H9 (cell line): ENCODE measurements around the gene TMEM123. TPM values are rescaled to one million over a fixed set of nuclear protein-coding genes. Genes with fewer than 3 reads are reported as not detected.

Experiments used
- DNase-seq: peaks from one replicate; pipeline ENCODE4 v3.0.0-alpha.2; 2017
- H2AFZ ChIP-seq: one replicate; pipeline ENCODE4 v1.6.1; 2013; ENCODE audit warnings: mild to moderate bottlenecking, low read length, control low read depth, moderate library complexity
- H2AK5ac ChIP-seq: 2 replicates; pipeline ENCODE4 v1.6.1; 2013; ENCODE audit warnings: low read length, control low read depth, mixed read lengths; ENCODE audit not compliant: insufficient read length
- H2BK120ac ChIP-seq: one replicate; pipeline ENCODE4 v1.6.1; 2013; ENCODE audit warnings: low read depth, mild to moderate bottlenecking, low read length, control low read depth, inconsistent platforms; ENCODE audit not compliant: poor library complexity, severe bottlenecking
- H2BK12ac ChIP-seq: 2 replicates; pipeline ENCODE4 v1.6.1; 2013; ENCODE audit warnings: low read length, control low read depth, mixed read lengths, low read depth; ENCODE audit not compliant: insufficient read length
- H2BK15ac ChIP-seq: 2 replicates; pipeline ENCODE4 v1.6.1; 2013; ENCODE audit warnings: low read depth, low read length, control low read depth
- H2BK20ac ChIP-seq: one replicate; pipeline ENCODE4 v1.6.1; 2013; ENCODE audit warnings: low read depth, mild to moderate bottlenecking, low read length, control low read depth, inconsistent platforms; ENCODE audit not compliant: poor library complexity, severe bottlenecking
- H2BK5ac ChIP-seq: 2 replicates; pipeline ENCODE4 v1.6.1; 2013; ENCODE audit warnings: low read length, control low read depth, mixed read lengths; ENCODE audit not compliant: insufficient read length
- H3K14ac ChIP-seq: 2 replicates; pipeline ENCODE4 v1.6.1; 2013; ENCODE audit warnings: low read length, control low read depth; ENCODE audit not compliant: insufficient read depth
- H3K18ac ChIP-seq: 2 replicates; pipeline ENCODE4 v1.6.1; 2013; ENCODE audit warnings: low read depth, mild to moderate bottlenecking, mixed read lengths, low read length, control low read depth; ENCODE audit not compliant: insufficient read length
- H3K23ac ChIP-seq: 2 replicates; pipeline ENCODE4 v1.6.1; 2013; ENCODE audit warnings: low read length, control low read depth, mixed read lengths, low read depth; ENCODE audit not compliant: insufficient read length
- H3K23me2 ChIP-seq: 2 replicates; pipeline ENCODE4 v1.6.1; 2013; ENCODE audit warnings: low read depth, mild to moderate bottlenecking, mixed read lengths, low read length, control low read depth; ENCODE audit not compliant: insufficient read length, poor library complexity, severe bottlenecking
- H3K27ac ChIP-seq: 2 replicates; pipeline ENCODE4 v1.5.1; 2013; ENCODE audit warnings: low read length, control low read depth, mixed read lengths, low read depth; ENCODE audit not compliant: insufficient read length
- H3K27me3 ChIP-seq: 2 replicates; pipeline ENCODE4 v1.6.1; 2013; ENCODE audit warnings: low read length, control low read depth, inconsistent platforms; ENCODE audit not compliant: insufficient read depth
- H3K4ac ChIP-seq: 2 replicates; pipeline ENCODE4 v1.6.1; 2013; ENCODE audit warnings: low read depth, mild to moderate bottlenecking, control low read depth, inconsistent platforms, low read length, moderate library complexity
- H3K4me1 ChIP-seq: 2 replicates; pipeline ENCODE4 v1.6.1; 2013; ENCODE audit warnings: low read length, control low read depth, inconsistent platforms; ENCODE audit not compliant: insufficient read depth
- H3K4me2 ChIP-seq: 2 replicates; pipeline ENCODE4 v1.6.1; 2013; ENCODE audit warnings: low read length, control low read depth, mixed read lengths; ENCODE audit not compliant: insufficient read length, insufficient read depth
- H3K56ac ChIP-seq: 2 replicates; pipeline ENCODE4 v1.6.1; 2013; ENCODE audit warnings: low read depth, mild to moderate bottlenecking, mixed read lengths, low read length, control low read depth; ENCODE audit not compliant: insufficient read length
- H3K79me1 ChIP-seq: 2 replicates; pipeline ENCODE4 v1.6.1; 2013; ENCODE audit warnings: low read depth, mild to moderate bottlenecking, moderate library complexity, low read length, control low read depth, inconsistent platforms; ENCODE audit not compliant: insufficient read depth, poor library complexity, severe bottlenecking
- H3K79me2 ChIP-seq: 2 replicates; pipeline ENCODE4 v1.6.1; 2013; ENCODE audit warnings: low read length, control low read depth, inconsistent platforms; ENCODE audit not compliant: insufficient read depth
- H3K9ac ChIP-seq: 2 replicates; pipeline ENCODE4 v1.6.1; 2013; ENCODE audit warnings: low read length, control low read depth, mixed read lengths; ENCODE audit not compliant: insufficient read length; ENCODE audit errors: extremely low read depth
- H3K9me3 ChIP-seq: one replicate; pipeline ENCODE4 v1.6.1; 2013; ENCODE audit warnings: low read depth, low read length, inconsistent platforms; ENCODE audit not compliant: control insufficient read depth
- H3T11ph ChIP-seq: one replicate; pipeline ENCODE4 v1.6.1; 2013; ENCODE audit warnings: mild to moderate bottlenecking, low read length, control low read depth, inconsistent platforms
- H4K20me1 ChIP-seq: one replicate; pipeline ENCODE4 v1.6.1; 2013; ENCODE audit not compliant: control insufficient read depth, insufficient read length, insufficient read depth
- H4K5ac ChIP-seq: 2 replicates; pipeline ENCODE4 v1.6.1; 2013; ENCODE audit warnings: low read depth, mild to moderate bottlenecking, mixed read lengths, low read length, control low read depth; ENCODE audit not compliant: insufficient read length
- H4K8ac ChIP-seq: replicated peaks from 2 replicates; pipeline ENCODE4 v1.6.1; 2013; ENCODE audit warnings: low read length, control low read depth, mixed read lengths, low read depth; ENCODE audit not compliant: insufficient read length
- H4K91ac ChIP-seq: 2 replicates; pipeline ENCODE4 v1.6.1; 2013; ENCODE audit warnings: low read depth, mild to moderate bottlenecking, moderate library complexity, mixed read lengths, low read length, control low read depth; ENCODE audit not compliant: insufficient read length
- H3K27ac Mint-ChIP-seq, 3 experiments: 2 replicates in 2 of 3; 3 replicates in 1 of 3; pipeline ENCODE4 v1.8.0; 2020 to 2021; ENCODE audit warnings: mixed read lengths in 3 of 3, mild to moderate bottlenecking in 1 of 3, moderate library complexity in 1 of 3
- H3K27me3 Mint-ChIP-seq: 2 replicates; pipeline ENCODE4 v1.8.0; 2021; ENCODE audit warnings: low read depth, mild to moderate bottlenecking, moderate library complexity, mixed read lengths
- H3K36me3 Mint-ChIP-seq, 3 experiments: 2 replicates in 2 of 3; 3 replicates in 1 of 3; pipeline ENCODE4 v1.8.0; 2020 to 2021; ENCODE audit warnings: low read depth in 3 of 3, mixed read lengths in 3 of 3; ENCODE audit not compliant: insufficient read depth in 1 of 3
- H3K4me1 Mint-ChIP-seq, 2 experiments: 2 replicates each; pipeline ENCODE4 v1.8.0; 2020; ENCODE audit warnings: mixed read lengths in 2 of 2
- H3K4me3 Mint-ChIP-seq, 2 experiments: 2 replicates in 1 of 2; 3 replicates in 1 of 2; pipeline ENCODE4 v1.8.0; 2020 to 2021; ENCODE audit warnings: mild to moderate bottlenecking in 2 of 2, mixed read lengths in 2 of 2, moderate library complexity in 1 of 2
- H3K9me3 Mint-ChIP-seq, 2 experiments: 2 replicates in 1 of 2; 3 replicates in 1 of 2; pipeline ENCODE4 v1.8.0; 2020; ENCODE audit warnings: mild to moderate bottlenecking in 2 of 2, mixed read lengths in 2 of 2, moderate library complexity in 1 of 2
- WGBS: extraction: QIAGEN DNeasy Blood & Tissue Kit; methylation state at CpG from one replicate; pipeline ENCODE4 v1.1.7; 2013; ENCODE audit warnings: missing lambda C conversion rate, low lambda C conversion rate, mixed read lengths; ENCODE audit not compliant: insufficient read length; ENCODE audit errors: extremely low coverage; 5-methylcytosine and 5-hydroxymethylcytosine counted together
- total RNA-seq: library from RNA; stranded (reverse); gene quantifications from 2 replicates; pipeline ENCODE4 v1.2.1, GENCODE V29; 2021
- TF ChIP-seq, protein P1 (sequence below): fragments of 200-600 bp; sonication (generic); conservative IDR thresholded peaks from 3 replicates; pipeline ENCODE4 v1.8.0; 2021; ENCODE audit warnings: antibody characterized with exemption, mild to moderate bottlenecking

The TMEM123 gene
- total RNA-seq, 1 experiment from 2014 or later: 76.7 TPM

DNA sequence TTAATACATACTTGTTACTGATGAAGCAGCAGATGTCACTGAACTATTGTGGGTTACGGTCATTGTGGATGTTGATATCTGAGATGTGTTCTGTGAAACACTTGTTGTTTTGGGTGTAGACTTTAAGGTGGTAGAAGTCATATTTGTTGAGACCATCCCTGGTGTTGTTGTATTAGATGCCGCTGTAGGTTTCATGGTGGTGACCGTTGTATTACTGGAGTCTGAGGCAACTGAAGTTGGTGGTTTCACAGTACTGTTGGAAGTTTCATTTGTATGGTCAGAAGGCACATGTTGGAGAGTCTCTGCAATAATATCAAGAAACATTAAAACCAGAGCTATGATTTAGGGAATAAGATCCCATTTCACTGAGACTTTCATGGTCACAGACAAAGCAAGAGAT is 50.7 kb downstream of the TMEM123 start:
- Histone ChIP-seq H3K14ac (no peak overlapping the region), H3K4me2 (no peak overlapping the region), H3K56ac (no peak overlapping the region), H2BK20ac (no peak overlapping the region), H2BK12ac (no peak overlapping the region), H3K18ac (no peak overlapping the region), H2AK5ac (no peak overlapping the region), H3K27me3 (no peaks in the 10 kb centered on the region), H4K91ac (no peak overlapping the region), H3K27ac (no peak overlapping the region), H3K79me1 (no peaks in the 10 kb centered on the region), H3K9ac (no peak overlapping the region), H3K4me1 (no peaks in the 10 kb centered on the region), H4K8ac (no peak overlapping the region), H3K4ac (no peak overlapping the region), H3T11ph (no peak overlapping the region), H3K23ac (no peak overlapping the region), H2BK15ac (no peak overlapping the region), H4K5ac (no peak overlapping the region), H3K79me2 (peaks cover 2% of the 10 kb centered on the region; the same call in 1 of the 2 replicates), H4K20me1 (no peaks in the 10 kb centered on the region), H2BK5ac (no peak overlapping the region), H2BK120ac (no peak overlapping the region), H3K23me2 (no peaks in the 10 kb centered on the region), H3K9me3 (no peaks in the 10 kb centered on the region), H2AFZ (no peak overlapping the region)
- Mint-ChIP-seq H3K4me3 (no peak overlapping the region), H3K9me3 (no peaks in the 10 kb centered on the region), H3K27ac (no peak overlapping the region), H3K36me3 (peaks cover 14 to 28% (median 24%) of the 10 kb centered on the region in 3 experiments; a peak in 6 of 7 replicates), H3K27me3 (no peaks in the 10 kb centered on the region), H3K4me1 (peaks cover 0 to 2% of the 10 kb centered on the region in 2 experiments; a peak in 2 of 4 replicates)
- no peak for DNase-seq
- WGBS: no CpG with 5 or more reads among the region's 3 CpGs
- TF ChIP-seq, protein P1, sequence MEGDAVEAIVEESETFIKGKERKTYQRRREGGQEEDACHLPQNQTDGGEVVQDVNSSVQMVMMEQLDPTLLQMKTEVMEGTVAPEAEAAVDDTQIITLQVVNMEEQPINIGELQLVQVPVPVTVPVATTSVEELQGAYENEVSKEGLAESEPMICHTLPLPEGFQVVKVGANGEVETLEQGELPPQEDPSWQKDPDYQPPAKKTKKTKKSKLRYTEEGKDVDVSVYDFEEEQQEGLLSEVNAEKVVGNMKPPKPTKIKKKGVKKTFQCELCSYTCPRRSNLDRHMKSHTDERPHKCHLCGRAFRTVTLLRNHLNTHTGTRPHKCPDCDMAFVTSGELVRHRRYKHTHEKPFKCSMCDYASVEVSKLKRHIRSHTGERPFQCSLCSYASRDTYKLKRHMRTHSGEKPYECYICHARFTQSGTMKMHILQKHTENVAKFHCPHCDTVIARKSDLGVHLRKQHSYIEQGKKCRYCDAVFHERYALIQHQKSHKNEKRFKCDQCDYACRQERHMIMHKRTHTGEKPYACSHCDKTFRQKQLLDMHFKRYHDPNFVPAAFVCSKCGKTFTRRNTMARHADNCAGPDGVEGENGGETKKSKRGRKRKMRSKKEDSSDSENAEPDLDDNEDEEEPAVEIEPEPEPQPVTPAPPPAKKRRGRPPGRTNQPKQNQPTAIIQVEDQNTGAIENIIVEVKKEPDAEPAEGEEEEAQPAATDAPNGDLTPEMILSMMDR: no peak
